ENCODE measurements around the gene ATOH8.

ATOH8 gene

DNA sequence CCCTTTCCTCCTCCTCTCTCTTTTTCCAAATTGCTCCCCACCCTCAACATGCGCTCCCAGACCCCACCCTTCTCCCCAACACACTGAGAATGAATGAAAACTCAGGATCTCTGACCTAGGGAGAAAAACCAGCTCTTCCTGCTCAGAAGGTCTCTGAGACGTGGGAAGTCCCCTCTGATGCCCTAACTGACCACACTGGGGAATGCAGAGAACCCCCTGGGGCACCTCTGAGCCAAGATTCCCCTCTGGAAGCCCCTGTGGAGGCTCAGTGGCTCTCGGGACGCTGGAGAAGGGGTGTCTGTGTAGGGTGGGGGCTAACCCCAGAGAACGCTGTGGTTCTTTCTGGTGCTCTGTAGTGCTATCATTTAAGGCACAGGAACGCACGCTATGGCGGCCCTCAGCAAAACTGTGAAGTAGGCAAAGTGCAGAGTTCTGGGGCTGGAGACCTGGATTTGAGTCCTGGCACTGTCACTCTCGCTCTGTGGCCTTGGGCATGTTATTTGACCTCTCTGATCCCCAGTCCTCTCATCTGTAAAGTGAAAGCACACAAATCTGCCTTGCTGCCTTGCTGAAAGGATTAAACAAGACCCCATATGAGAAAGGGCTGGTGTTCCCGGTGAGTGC lies 17.1 kb downstream of the ATOH8 start:
- DNase-seq (ENCODE audit: low read depth in 3 of 3) = no peak

DNA sequence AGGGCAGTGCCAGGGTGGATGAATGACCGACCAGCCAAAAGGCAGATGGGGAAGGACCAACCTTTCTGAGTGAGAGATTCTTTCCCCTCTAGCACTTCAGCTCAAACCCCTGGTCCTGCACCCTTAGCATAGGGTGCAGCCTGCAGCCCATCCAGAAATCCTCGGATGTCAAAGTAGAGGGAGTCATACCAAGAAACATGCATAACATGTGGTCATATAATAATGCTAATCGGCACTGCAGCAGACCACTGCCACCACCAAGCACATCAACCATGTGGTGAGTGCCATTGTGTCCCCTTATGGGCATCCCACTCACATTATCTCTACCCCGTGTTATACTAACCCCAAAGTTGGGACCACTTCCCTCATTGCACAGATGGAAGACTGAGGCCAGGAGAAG lies 17.7 kb downstream of the ATOH8 start:
- no peak for DNase-seq (ENCODE audit: low read depth in 3 of 3)

DNA sequence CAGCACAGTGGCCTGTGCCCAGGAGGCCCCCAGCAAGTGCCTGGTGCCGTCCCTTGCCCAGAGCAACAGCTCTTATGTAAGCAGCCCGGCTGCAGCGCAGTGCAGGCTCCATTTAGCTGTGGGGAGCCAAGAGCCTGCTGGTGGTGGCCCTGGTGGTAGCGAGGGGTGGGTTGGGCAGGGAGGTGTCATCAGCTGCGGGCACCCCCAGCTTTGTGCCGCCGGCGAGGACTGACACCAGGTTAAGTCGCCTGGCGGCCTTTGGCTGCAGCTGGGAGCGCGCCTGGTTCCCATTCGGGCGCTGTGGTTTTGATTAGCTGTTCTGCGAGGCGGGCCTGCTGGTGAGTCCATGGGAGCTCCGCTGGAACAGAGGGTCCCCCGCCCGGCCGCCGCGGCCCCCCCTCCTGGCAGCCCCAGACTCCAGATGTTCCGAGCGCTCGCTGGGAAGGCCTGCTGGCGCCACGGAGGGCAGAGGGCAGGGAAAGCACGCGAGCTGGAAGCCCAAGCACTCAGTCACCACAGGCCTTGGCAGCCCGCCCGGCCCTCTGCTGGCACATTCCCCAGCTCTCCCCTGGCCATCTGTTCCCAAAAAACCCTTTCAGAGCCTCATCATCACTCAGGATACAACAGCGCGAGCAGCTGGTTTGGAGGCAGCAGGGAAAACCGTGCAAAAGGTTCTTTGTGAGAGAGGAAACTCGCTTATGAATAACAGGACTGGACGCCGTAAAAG lies 18.4 kb downstream of the ATOH8 start:
- DNase-seq (ENCODE audit: low read depth in 3 of 3) = no peak

DNA sequence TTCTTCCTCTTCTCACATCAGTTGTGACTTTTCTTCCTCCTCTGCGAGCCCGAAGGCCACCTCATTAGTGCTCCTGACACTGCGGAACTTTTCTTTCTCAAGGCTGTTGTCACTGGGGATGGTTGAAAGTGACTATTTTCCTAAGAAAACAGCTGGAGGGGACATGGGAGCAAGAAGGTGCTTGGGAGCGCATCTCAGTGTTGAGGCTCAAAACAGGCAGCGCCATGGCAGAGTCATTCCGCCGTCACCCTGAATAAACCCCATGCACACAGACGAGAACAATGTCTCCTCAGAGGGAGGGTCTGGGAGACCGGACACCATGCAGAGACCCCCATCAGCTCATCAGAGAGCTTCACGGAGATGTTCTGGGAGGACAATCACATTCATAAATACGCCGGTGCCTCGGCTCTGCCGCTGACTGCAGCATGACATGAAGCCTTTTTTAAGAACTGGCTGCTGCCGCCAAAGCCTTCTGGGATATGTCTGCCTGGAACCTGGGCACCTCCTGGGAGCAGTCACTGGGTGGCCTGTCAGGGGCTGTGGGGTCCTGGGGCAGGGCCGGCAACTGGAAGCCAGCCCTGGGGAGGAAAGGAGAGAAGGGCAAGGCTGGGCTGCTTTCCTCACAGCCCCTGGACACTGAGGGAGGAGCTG lies 19.2 kb downstream of the ATOH8 start:
- DNase-seq (ENCODE audit: low read depth in 3 of 3) = no peak

DNA sequence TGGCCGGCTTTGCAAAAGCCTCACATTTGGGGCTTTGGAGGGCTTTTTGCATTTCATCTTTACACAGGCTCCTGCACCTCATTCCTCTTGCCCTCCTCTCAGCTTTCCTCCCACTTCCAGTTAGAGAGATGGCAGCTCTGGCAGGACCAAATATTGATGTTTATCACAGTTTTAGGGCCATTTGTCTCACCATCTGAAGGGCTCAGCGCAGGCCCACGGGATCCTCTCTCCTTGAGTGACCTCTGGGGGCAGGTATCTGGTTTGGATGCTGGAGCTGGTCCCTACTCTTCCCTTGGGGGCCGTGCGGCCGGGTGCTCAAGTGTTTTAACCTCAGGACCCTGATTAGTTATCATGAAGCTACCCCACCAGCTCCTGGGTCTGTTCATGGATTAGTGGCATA lies 19.9 kb downstream of the ATOH8 start:
- no peak for DNase-seq (ENCODE audit: low read depth in 3 of 3)

DNA sequence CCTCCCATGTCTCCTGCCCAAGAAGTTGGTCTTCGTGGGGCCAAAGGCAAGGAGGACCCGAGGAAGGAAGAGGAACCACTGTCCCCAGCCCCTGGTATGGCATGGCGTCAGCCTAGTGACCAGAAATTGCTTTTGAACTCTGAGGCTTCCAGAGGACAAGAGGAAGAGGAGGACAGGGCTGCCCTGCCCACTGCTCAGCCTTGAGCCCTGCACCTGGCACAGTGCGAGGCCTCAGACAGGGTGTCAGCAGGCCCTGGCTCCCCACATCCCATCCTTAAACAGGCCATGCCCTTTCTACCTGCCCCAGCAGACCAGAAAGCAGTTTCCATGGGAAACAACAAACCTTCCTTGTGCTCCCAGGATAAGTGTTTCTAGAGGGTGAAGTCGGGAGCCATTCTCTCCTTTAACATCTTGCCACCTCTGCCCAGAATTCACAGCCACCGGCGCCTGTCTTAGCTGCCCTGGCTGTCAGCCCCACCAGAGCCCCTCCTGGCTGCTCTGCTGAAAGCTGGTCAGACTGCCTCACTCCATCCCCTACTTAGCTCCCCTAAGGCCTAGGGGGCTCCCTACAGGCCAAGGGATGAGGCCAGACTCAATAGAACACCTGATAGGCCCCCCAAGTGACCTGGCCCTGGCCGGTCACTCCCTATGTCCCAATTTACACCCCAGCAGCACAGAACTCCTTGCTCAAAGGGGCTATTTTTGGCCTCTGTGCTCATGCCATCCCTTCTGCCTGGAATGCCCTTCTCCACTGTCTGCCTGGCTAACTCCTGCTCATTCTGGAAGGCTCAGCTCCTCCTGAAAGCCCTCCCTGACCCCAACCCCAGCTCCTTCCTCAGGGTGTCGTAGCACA lies 20.6 kb downstream of the ATOH8 start:
- no peak for DNase-seq (ENCODE audit: low read depth in 3 of 3)

DNA sequence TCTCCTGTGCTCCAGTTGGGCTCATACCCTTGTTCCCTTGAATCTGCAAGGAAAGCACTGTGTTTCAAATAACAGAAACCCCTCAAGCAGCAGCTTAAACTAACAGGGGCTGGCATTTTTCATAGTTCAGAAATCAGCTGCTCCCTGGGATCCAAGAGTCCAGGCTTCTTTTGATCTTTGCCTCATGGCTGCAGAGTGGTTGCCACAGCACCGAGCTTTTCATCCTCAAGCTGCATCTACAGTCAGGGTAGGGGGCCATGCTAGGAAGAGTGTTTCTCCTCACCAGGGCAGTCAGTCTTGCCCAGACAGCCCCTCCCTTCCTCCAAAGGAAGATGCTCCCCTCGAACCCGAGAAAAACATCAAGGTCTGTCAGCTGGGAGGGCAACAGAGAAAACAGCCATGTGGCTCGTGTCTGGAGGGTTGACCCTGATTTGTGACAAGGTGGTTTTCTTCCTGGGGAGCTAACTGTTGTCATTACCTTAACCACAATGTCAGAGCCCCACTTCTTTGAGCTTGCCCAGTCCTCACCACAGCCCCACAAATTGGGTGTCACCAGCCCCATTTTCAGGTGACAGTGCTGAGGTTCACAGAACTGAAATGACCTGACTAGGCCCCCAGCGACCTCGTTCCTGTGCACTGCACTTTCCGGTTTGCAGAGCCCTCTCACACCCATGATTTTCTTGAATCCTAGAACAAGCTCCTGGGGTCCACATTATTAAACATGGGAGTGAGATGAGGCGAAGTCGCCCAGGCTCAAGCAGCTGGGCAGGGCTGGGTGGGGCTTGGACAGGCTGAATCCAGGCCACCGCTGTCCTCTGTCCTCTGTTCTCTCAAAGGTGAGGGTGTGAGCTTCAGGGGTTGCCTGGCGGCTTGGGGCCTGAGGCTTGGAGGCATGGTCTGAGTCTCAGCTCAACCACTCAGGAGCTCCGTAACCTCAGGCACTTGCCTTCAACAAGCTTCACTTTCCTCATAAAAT lies 21.9 kb downstream of the ATOH8 start:
- no peak for DNase-seq (ENCODE audit: low read depth in 3 of 3)

DNA sequence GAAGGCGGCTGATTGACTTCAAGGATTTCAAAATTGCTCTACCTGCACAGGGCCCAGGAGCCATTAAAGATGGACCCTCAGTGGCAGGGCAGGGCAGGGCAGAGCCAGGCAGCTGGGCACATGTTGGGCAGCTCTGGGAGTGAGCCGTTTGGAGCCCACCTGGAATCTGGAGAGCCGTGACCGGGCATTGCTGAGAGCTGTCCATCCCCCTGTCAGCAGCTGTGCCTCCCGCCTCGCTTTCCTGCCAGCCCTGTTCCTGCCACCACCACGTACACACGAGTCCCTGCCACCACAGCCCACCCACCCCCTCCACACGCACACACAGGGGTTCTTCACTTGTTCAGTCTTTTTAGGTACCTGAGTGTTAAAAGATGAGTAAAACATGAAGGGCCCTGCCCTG lies 22.9 kb downstream of the ATOH8 start:
- no peak for DNase-seq (ENCODE audit: low read depth in 3 of 3)

DNA sequence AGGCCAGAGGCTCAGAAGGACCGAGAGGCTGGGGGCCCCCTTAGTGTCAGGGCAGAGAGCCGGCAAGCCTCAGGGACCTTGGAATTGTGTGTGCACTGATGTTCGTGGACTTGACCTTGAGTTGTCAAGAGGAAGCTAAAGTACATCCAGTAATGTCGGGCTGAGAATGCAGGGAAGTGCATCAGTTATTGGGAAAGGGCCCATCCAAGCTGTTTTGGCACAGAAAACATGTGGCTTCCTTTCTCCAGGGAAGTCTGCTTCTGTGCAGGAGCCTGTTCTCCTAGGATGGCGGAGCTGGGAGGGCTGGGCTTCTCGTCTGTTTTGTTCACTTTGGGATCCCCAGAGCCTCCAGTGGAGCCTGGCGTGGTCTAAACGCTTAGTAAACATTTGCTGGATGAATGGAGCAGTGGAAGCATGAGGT lies 23.7 kb downstream of the ATOH8 start:
- DNase-seq (ENCODE audit: low read depth in 3 of 3) = no peak

DNA sequence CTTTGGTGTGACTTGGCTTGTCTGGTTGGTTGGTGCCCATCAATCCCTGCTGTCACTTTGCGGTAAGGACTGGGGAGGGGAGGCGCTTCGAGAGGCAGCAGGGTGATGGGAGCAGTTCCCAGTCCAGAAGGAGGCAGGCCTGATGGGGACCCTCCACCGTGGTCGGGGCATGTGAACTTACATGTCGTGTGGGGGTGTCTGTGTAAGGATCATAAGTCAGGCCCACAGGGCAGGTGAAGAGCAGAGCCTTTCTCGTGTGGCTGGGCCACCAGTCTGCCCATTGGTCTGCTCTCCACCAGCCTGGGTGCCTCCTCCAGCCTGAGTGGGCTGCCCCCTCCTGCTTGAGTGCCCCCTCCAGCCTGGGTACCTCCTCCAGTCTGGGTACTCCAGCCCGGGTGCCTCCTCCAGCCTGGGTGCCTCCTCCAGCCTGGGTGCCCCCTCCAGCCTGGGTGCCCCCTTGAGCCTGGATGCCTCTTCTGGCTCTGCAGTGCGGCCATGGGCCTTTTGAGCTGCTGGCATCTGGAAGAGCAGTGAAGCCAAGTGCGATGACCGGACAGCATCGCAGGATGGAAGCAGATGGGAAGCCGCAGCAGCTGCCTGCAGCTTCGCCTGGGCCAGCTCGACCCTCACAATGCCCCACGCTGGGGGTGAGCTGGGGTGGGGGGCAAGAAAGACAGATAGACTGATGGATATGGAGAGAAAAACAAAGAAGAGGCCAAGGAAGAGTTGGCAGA lies 25.0 kb downstream of the ATOH8 start:
- DNase-seq (ENCODE audit: low read depth in 3 of 3) = no peak

DNA sequence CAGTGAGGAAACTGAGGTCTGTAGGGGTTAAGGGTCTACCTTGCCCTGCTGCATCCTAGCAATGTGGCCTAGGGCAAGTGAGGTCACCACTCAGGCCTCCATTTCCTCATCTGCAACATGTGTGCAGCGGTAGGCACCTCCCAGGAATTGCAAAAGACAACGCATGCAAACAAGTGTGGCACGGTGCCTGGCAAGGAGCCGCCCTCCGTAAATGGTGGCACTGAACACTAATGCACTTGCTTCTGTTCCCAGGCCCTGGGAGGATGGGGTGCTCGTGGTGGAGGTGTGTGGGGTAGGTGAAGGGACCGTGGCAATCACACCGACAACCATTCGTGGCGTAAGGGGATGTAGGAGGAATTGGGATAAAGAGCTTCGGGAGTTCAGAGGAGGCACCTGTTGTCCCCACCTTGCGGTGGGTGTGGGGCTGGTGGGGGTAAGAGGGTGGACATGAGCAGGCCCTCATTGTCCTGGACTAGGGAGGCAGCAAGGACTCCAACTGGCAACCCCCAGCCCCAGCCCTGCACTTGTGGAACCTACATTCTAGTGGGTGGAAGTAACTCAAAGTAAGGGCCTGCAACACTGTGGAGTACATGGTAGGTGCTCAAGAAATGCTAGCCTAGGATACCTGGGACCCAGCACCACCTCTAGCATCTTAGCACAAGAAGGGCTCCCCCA lies 26.0 kb downstream of the ATOH8 start:
- no peak for DNase-seq (ENCODE audit: low read depth in 3 of 3)

DNA sequence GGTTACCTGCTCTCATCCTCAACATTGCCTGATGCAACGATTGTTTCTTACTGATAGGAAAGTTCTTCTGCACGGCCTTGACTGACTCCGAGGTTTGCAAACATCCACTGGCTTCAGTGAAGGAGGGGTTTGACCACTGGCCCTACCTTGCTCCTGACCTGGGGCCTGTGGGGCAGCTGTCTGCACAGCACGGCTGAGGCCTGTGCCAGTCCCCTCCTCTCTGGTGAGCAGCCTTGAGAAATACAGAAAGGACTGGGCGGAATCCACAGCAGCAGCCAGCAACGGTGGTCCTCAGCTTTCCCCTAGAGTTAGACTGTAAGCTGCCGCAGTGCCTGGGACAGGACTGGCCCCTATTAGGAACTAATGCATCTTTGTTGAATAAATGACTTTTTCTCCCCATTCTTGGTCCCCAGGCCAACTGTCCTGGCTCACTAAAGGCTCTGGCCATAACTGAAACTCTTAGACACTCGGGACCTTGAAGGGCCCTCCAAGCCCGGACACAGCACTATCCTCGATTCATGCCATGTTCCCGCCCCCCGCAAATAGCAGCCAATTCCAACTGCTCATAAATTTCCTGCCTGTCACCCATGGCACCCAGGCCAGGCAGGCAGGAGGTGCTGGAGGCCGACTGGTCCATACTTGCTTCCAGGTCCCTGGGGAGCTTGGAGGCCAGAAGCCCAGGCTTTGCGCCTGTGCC lies 26.7 kb downstream of the ATOH8 start:
- no peak for DNase-seq (ENCODE audit: low read depth in 3 of 3)

DNA sequence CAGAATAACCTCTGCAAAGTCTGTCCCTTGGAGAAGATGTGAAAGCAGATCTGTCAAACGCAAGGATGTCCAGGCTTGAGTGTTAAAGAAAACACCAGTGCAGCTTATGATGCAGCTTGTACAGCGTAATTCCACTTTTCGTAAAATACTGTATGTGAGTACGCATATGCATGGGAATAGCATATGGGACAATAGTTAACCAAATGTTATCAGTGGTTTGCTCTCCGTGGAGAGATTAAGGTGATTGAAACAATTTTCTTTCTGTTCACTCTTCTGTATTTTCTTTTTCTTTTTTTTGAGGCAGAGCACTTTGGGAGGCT lies 27.2 kb downstream of the ATOH8 start:
- DNase-seq (ENCODE audit: low read depth in 3 of 3) = no peak

DNA sequence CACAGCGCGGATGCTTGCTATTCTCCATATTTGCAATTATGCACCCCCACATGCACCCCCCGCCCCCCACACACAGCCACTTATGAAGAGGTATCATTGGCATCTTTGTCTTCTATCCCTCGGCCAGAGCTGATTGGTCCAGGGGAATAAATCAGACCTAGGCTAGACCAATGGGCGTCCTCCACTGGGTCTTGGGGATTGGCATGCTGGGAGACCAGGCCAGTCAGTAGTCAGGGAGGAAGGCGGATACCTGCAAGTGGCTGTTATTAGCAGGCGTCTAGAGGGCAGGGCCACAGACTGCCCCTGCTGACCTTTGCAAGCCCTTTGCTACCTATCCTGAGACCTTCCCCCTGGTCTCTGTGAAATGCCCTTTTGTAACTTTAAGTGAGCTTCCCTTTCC lies 30.0 kb downstream of the ATOH8 start:
- DNase-seq (ENCODE audit: low read depth in 3 of 3) = no peak

DNA sequence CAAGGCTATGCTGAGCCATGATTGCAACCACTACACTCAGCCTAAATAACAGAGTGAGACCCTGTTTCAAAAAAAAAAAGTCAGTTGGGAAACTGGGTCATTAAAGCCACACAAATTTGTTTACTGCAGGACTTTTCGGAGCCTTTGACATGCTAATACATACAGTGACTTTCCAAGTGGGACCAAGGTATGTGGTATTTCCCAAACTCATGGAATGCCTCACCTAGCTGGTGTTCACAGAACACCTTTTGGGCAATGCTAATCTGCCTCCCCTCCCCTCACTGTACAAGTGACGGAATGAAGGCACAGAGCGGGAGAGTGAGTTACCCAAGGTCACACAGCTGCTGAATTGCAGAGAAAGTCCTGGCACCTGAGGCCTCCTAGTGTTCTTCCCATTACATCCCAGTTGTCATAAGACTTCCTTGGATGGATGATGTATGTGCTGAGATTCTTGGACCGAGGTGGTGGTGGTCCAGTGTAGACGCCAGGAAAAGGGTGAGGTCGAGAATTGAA lies 30.7 kb downstream of the ATOH8 start:
- no peak for DNase-seq (ENCODE audit: low read depth in 3 of 3)

DNA sequence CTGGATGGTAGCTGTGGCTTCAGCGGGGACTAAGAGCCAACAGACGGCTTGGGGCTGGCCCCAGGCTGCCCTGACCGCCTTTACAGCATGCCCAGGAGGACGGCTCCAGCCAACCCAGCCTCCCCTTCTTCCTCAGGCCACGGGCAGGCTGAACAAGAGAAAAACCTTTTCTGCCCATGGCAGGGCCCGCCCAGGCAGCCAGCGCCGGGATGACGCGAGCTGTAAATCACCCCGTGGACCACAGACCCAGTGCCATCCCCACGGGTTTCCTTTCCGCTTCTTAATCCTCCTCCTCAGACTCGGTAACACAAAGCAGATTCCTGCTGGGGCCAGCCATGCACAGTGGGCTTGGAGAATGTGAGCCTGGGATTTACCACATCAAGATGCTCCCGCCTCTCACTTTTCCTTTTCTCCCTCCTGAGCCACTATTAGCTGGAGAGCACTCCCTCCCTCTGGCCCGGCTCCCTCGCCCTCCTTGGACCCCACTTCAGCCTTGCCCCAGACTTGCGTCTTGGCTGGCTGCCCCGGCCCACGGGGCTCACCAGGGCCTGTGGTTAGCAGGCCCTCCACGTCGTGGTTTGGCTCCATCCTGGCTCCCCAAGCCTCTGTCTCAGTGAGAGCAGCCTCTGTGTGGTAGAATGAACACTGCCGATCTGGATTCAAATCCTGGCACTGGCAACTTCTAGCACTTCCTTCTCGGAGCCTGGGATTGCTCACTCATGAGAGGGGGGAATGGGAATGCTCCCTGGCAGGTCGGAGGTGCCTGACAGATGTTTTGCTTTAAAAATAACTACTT lies 31.4 kb downstream of the ATOH8 start:
- no peak for DNase-seq (ENCODE audit: low read depth in 3 of 3)

DNA sequence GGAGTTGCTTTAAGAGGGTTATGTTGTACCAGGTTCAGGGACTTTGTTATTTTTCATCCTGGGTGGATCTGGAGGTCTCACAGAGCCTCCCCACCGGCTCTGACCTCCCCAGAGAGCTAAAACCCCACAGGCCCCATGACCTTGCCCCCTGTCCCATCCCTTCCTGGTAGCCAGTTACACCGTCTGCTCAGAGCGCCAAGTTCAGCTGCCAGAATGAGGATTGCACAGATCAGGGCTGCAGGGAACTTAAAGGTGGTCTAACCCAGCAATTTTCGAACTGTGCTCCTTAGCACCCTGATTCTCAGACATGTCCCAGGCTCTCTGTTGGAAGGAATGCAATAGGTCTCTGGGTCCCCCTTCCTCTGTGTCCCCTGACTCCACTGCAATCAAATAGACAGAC lies 32.1 kb downstream of the ATOH8 start:
- DNase-seq (ENCODE audit: low read depth in 3 of 3) = no peak

DNA sequence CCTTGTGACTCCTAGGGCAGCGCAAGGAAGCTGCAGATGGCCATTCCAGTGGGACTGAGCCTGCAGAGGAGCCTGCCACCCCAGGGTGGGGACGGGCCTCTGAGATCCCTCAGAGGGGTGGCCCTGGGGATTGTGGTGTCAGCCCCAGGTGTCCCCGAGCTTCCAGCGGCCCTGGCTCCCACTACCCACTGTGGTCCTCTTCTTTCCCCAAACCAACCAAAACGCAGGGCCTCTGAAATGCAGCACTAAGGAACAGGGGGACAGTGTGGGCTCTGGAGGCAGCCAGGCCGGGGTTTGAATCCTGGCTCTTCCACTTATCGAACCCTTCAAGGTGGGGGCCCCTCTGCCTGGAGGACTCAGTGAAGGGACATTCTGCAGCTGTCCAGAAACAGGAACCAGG lies 32.7 kb downstream of the ATOH8 start:
- DNase-seq (ENCODE audit: low read depth in 3 of 3) = no peak
